IPS-NIHi7 (cell line): ENCODE measurements around the gene FBF1.
"Not testable (repeated sequence)": the region's sequence is repeated elsewhere in the genome, so short reads cannot be mapped to it uniquely, and the experiment has no call there.

Experiments
- DNase-seq: peaks from one replicate; pipeline ENCODE4 v3.0.0; 2012; ENCODE audit warnings: mixed read lengths; ENCODE audit errors: extremely low spot score

The FBF1 gene

GRCh38 chr17:75940727-75941441 is at the start of gene FBF1:
TSS of gene FBF1 (minus strand) at chr17:75941042. CDS start at chr17:75938149, 2,893 bp downstream.
- peak; percentile 100 for DNase-seq

- no peak for DNase-seq
Measured at GRCh38 chr17:75987041-75987440, 46.2 kb upstream of the FBF1 start.

- DNase-seq, result no peak
Measured at GRCh38 chr17:75985986-75986385, 45.1 kb upstream of the FBF1 start.

- peak; percentile 70 for DNase-seq
Measured at GRCh38 chr17:75983501-75984181, 42.8 kb upstream of the FBF1 start.

- DNase-seq, result no peak
Measured at GRCh38 chr17:75981019-75981615, 40.3 kb upstream of the FBF1 start.

GRCh38 chr17:75980188-75981018 is 39.6 kb upstream of the FBF1 start:
- DNase-seq, result no peak

- DNase-seq, result no peak
Measured at GRCh38 chr17:75979705-75980187, 38.9 kb upstream of the FBF1 start.

GRCh38 chr17:75978938-75979704 is 38.3 kb upstream of the FBF1 start, which contains the start of the genes ACOX1 and TEN1:
TSS of gene ACOX1 (minus strand) at chr17:75979166. CDS start at chr17:75979073, 93 bp downstream.
TSS of gene TEN1 (plus strand) at chr17:75979240. CDS start at chr17:75986193, 6,953 bp downstream.
- DNase-seq, result peak; percentile 92

GRCh38 chr17:75976175-75976848 is 35.5 kb upstream of the FBF1 start:
- DNase-seq, result no peak

- no peak for DNase-seq
Measured at GRCh38 chr17:75975757-75976174, 34.9 kb upstream of the FBF1 start.

- not testable (repeated sequence) for DNase-seq
Measured at GRCh38 chr17:75975187-75975586, 34.3 kb upstream of the FBF1 start.

- no peak for DNase-seq
Measured at GRCh38 chr17:75970626-75971025, 29.8 kb upstream of the FBF1 start.

GRCh38 chr17:75970011-75970523 is 29.2 kb upstream of the FBF1 start:
- DNase-seq, result no peak

GRCh38 chr17:75969044-75969443 is 28.2 kb upstream of the FBF1 start:
- DNase-seq, result not testable (repeated sequence)

- no peak for DNase-seq
Measured at GRCh38 chr17:75965468-75965867, 24.6 kb upstream of the FBF1 start.

- DNase-seq, result no peak
Measured at GRCh38 chr17:75959839-75960511, 19.1 kb upstream of the FBF1 start.

GRCh38 chr17:75959051-75959838 is 18.4 kb upstream of the FBF1 start:
- DNase-seq, result peak; percentile 46

GRCh38 chr17:75950855-75951554 is 10.2 kb upstream of the FBF1 start:
- no peak for DNase-seq
